HepG2 (cell line): ENCODE measurements around the gene ALDH4A1. TPM values are rescaled to one million over a fixed set of nuclear protein-coding genes. Genes with fewer than 3 reads are reported as not detected.

Experiments
- CCAR2 ChIP-seq: fragments of 200-400 bp; formaldehyde crosslinking; optimal IDR thresholded peaks from 2 replicates; pipeline ENCODE3; 2018; ENCODE audit warnings: low read depth, mild to moderate bottlenecking, low read length, moderate library complexity
- CEBPZ ChIP-seq: IDR thresholded peaks from 2 replicates; pipeline ENCODE4 v1.6.1; 2012; ENCODE audit warnings: low read length, improper control_type of control experiment
- DNMT3B ChIP-seq: conservative IDR thresholded peaks from 2 replicates; pipeline ENCODE4 v1.6.1; 2016; ENCODE audit warnings: missing biosample characterization, control low read depth
- FOXP1 ChIP-seq, 2 experiments: fragments of 450-650 bp in 1 of 2; IDR thresholded peaks; 2 replicates each; pipeline ENCODE4 v1.6.1; 2017 to 2018; ENCODE audit warnings: antibody characterized with exemption in 1 of 2
- GPN1 ChIP-seq: sonication (generic); formaldehyde crosslinking; IDR thresholded peaks from 2 replicates; pipeline ENCODE4 v1.5.1; 2020; ENCODE audit warnings: missing genetic modification reagents, borderline replicate concordance
- HIVEP1 ChIP-seq: sonication (generic); formaldehyde crosslinking; IDR thresholded peaks from 2 replicates; pipeline ENCODE4 v1.4.0; 2020; ENCODE audit warnings: mild to moderate bottlenecking, missing genetic modification reagents
- KDM4B ChIP-seq: sonication (generic); formaldehyde crosslinking; IDR thresholded peaks from 2 replicates; pipeline ENCODE4 v1.4.0; 2020; ENCODE audit warnings: missing genetic modification reagents
- NFYC ChIP-seq: IDR thresholded peaks from 2 replicates; pipeline ENCODE4 v1.6.1; 2016; ENCODE audit warnings: missing genetic modification reagents, missing compliant biosample characterization
- ZBTB20 ChIP-seq: sonication (generic); formaldehyde crosslinking; IDR thresholded peaks from 2 replicates; pipeline ENCODE4 v1.8.1; 2023; ENCODE audit warnings: missing genetic modification reagents, low read depth, mild to moderate bottlenecking, borderline replicate concordance
- ZBTB44 ChIP-seq: sonication (generic); formaldehyde crosslinking; IDR thresholded peaks from 2 replicates; pipeline ENCODE4 v1.4.0; 2020; ENCODE audit warnings: missing genetic modification reagents
- ZFP36 ChIP-seq: fragments of 150-350 bp; IDR thresholded peaks from 2 replicates; pipeline ENCODE4 v1.6.1; 2018; ENCODE audit warnings: borderline replicate concordance, low read length, low read depth; ENCODE audit not compliant: partially characterized antibody
- ZFP91 ChIP-seq: sonication (generic); formaldehyde crosslinking; IDR thresholded peaks from 2 replicates; pipeline ENCODE4 v1.9.0; 2022; ENCODE audit warnings: missing genetic modification reagents, mild to moderate bottlenecking, borderline replicate concordance
- ZNF12 ChIP-seq: sonication (generic); formaldehyde crosslinking; IDR thresholded peaks from 2 replicates; pipeline ENCODE4 v1.5.0; 2020; ENCODE audit warnings: missing genetic modification reagents
- ZNF614 ChIP-seq: IDR thresholded peaks from 2 replicates; pipeline ENCODE4 v1.6.1; 2018; ENCODE audit warnings: missing biosample characterization, missing genetic modification reagents, inconsistent platforms, borderline replicate concordance
- ZNF652 ChIP-seq: IDR thresholded peaks from 2 replicates; pipeline ENCODE4 v1.6.1; 2016; ENCODE audit warnings: low read depth, borderline replicate concordance
- ZNF780A ChIP-seq: sonication (generic); formaldehyde crosslinking; IDR thresholded peaks from 2 replicates; pipeline ENCODE4 v1.8.0; 2022; ENCODE audit warnings: mild to moderate bottlenecking, missing genetic modification reagents, moderate library complexity
- ZSCAN30 ChIP-seq: sonication (generic); formaldehyde crosslinking; IDR thresholded peaks from 2 replicates; pipeline ENCODE4 v1.5.0; 2020; ENCODE audit warnings: mild to moderate bottlenecking, missing genetic modification reagents
- polyA plus RNA-seq, 8 experiments: library from polyadenylated mRNA; depleted of rRNA in 3 of 8; stranded (reverse) in 7 of 8; unstranded in 1 of 8; fragments of >200 nt; fragmentation: Illumina TruSeq in 4 of 8; extraction: Trizol in 4 of 8; gene quantifications; 2 replicates each; pipeline versions ENCODE4 v1.2.1 to v1.2.3, GENCODE V29; 2011 to 2016; ENCODE audit warnings: low read depth in 4 of 8, missing spikeins in 1 of 8, mixed read lengths in 1 of 8; ENCODE audit not compliant: insufficient read depth in 1 of 8
- total RNA-seq, 5 experiments: library from RNA; depleted of rRNA; stranded (reverse); fragments of >200 nt; fragmentation: Illumina TruSeq; extraction: Trizol; gene quantifications; 2 replicates each; pipeline ENCODE4 v1.2.3, GENCODE V29; 2016; ENCODE audit warnings: low read depth in 1 of 5
- TF ChIP-seq, protein P1 (sequence below): sonication (generic); formaldehyde crosslinking; IDR thresholded peaks from 2 replicates; pipeline ENCODE4 v1.8.0; 2022; ENCODE audit warnings: mild to moderate bottlenecking, missing genetic modification reagents, moderate library complexity
- TF ChIP-seq, protein P2 (sequence below): sonication (generic); formaldehyde crosslinking; IDR thresholded peaks from 2 replicates; pipeline ENCODE4 v1.4.0; 2020; ENCODE audit warnings: missing genetic modification reagents, borderline replicate concordance

ALDH4A1 gene
- total and polyA plus RNA-seq, 2 of the 13 experiments (the other 11 are each of a cell fraction or from before 2014, with no cell fraction given): 76.4 to 240 TPM

DNA sequence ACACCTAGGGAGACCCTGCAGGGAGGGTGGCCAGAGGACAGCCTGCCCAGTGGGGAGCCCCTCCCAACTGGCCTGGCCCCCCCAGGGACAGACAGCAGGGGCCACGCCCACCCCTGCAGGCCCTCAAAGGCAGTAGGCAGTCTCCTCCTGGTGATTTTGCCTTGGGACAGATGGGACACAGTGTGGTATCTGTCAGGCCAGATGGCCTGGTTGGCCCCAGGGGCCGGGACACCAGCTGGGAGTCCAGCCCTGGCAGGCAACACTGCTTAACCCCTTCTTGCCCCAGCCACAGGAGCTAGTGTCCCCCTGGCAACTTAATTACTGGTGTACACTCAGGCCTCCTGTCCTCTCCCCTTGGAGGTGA is 36.3 kb upstream of the ALDH4A1 start (continued):
- 0 out of 2 replicates have a peak, but pooled peaks have one; percentile 24 for TF ChIP-seq ZFP91 (CRISPR knock-in tag)
- TF ChIP-seq NFYC (CRISPR knock-in tag): no peak
- TF ChIP-seq CCAR2: no peak
- no peak for TF ChIP-seq ZFP36
- TF ChIP-seq, protein P1, sequence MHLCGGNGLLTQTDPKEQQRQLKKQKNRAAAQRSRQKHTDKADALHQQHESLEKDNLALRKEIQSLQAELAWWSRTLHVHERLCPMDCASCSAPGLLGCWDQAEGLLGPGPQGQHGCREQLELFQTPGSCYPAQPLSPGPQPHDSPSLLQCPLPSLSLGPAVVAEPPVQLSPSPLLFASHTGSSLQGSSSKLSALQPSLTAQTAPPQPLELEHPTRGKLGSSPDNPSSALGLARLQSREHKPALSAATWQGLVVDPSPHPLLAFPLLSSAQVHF (CRISPR knock-in tag): no peak
- peak; percentile 88 for TF ChIP-seq ZNF652 (CRISPR knock-in tag)
- TF ChIP-seq ZNF614 (CRISPR knock-in tag): no peak
- TF ChIP-seq ZNF12 (CRISPR knock-in tag): no peak
- TF ChIP-seq FOXP1 (IDR thresholded peaks at IDR 0.05): no peak
- no peak for TF ChIP-seq FOXP1 (CRISPR knock-in tag; IDR thresholded peaks at IDR 0.05)
- no peak for TF ChIP-seq CEBPZ
- TF ChIP-seq, protein P2, sequence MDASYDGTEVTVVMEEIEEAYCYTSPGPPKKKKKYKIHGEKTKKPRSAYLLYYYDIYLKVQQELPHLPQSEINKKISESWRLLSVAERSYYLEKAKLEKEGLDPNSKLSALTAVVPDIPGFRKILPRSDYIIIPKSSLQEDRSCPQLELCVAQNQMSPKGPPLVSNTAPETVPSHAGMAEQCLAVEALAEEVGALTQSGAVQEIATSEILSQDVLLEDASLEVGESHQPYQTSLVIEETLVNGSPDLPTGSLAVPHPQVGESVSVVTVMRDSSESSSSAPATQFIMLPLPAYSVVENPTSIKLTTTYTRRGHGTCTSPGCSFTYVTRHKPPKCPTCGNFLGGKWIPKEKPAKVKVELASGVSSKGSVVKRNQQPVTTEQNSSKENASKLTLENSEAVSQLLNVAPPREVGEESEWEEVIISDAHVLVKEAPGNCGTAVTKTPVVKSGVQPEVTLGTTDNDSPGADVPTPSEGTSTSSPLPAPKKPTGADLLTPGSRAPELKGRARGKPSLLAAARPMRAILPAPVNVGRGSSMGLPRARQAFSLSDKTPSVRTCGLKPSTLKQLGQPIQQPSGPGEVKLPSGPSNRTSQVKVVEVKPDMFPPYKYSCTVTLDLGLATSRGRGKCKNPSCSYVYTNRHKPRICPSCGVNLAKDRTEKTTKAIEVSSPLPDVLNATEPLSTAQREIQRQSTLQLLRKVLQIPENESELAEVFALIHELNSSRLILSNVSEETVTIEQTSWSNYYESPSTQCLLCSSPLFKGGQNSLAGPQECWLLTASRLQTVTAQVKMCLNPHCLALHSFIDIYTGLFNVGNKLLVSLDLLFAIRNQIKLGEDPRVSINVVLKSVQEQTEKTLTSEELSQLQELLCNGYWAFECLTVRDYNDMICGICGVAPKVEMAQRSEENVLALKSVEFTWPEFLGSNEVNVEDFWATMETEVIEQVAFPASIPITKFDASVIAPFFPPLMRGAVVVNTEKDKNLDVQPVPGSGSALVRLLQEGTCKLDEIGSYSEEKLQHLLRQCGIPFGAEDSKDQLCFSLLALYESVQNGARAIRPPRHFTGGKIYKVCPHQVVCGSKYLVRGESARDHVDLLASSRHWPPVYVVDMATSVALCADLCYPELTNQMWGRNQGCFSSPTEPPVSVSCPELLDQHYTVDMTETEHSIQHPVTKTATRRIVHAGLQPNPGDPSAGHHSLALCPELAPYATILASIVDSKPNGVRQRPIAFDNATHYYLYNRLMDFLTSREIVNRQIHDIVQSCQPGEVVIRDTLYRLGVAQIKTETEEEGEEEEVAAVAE: no peak
- TF ChIP-seq ZBTB44 (CRISPR knock-in tag): no peak
- no peak for TF ChIP-seq DNMT3B (CRISPR knock-in tag)
- no peak for TF ChIP-seq KDM4B (CRISPR knock-in tag)
- TF ChIP-seq HIVEP1 (CRISPR knock-in tag): no peak
- no peak for TF ChIP-seq ZBTB20 (CRISPR knock-in tag)
- no peak for TF ChIP-seq GPN1 (CRISPR knock-in tag)
- no peak for TF ChIP-seq ZNF780A (CRISPR knock-in tag)
- no peak for TF ChIP-seq ZSCAN30
